Fibroblast of peridontal ligament (primary cell): Measurements from ENCODE around the gene METTL14.

Experiments
- DNase-seq: peaks from one replicate; pipeline ENCODE4 v3.0.0-alpha.2; 2010; ENCODE audit errors: extremely low read depth

METTL14 gene

GRCh38 chr4:118734491-118735205, 49.5 kb downstream of the METTL14 start:
- peak; percentile 33 for DNase-seq

GRCh38 chr4:118736900-118737299, 51.7 kb downstream of the METTL14 start:
- DNase-seq = no peak

DNA sequence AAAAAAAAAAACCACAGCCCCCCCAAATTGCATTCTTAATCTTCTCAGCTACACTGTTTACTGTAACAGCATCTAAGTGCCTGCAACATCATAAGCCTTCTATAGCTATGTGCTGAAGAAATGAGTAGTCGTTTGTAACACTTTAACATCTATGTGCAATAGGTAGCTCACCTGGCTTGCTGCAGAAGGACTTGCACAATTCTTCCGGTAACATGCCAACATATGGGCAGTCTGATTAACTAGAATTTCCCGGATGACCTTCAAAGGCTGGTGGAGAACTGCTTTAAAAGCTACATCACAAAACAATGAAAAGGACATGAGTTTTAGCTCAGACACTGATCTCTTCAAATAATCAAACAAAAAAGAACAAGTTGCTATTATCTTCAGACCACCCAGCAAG, 52.9 kb downstream of the METTL14 start:
- no peak for DNase-seq

DNA sequence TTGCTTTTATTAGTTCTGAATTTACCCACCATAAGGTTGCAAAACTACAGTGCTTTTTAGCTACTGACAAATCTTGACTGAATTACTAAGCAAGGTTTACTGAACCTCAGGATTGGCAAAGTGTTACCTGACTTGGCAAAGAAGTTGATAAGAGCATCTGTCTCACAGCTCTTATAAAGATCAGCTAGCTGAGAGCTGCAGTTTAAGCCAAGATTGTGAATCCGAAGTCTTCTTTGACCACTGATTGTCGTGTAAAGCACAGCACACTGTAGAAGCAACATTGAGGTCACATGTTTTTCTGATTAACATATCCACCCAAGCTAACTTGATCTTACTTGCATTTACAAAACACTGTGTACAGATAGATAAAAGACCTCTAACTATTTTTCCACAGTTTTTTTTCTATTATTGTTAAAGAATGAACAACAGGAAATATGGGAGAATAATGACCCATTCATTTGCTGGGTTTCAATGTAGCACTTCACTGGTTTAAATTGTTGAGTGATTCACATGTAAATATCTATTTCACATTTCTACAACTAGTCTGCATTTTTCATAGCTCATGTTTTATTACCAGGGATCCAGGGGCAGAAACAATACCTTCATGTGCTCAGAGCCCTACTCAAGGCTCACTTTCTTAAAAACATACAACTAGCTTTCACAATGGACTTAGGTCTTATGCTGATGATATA, 54.0 kb downstream of the METTL14 start:
- DNase-seq = peak; percentile 67

DNA sequence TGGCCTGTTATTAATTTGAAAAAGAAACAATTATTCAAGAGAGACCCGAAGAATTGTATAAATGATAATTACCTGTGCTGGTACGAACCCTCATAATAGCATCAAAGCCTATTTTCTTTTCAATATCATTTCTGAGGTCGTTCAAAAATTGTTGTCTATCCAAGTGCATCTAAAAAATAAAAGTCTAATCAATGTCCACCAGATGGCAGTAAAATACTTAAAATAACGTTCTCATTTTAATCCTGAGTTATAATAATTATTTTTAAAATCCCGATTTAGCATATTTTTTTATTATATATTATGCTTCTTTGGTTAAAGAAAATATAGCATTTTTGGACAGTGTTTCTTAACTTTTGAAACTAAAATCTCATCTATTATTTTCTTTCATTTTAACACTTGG, 55.7 kb downstream of the METTL14 start:
- peak; percentile 69 for DNase-seq

DNA sequence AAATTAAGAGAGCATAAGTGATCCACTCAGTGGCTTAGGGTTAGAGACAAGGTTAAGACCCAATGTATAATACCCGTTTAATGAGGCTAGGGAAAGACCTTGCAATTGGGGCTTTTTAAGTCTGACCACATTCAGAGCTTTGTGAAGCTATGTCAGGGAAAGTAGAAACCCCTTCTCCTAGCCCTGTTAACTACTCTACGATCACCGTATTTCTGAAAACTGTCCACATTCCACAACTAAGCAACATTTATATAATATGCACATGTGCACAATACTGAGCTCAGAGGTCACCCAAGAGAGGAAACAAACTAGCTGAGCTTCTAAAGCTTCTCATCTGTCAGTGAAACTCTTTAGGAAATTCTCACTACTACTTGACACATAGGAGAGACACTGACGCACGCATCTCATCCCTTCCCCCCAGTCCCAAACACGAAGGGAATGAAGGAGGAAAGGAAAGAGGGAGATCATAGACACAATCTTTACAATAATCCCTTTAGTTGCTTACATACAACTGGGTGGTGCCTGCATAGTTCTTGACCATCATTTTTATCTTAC, 56.2 kb downstream of the METTL14 start:
- peak; percentile 57 for DNase-seq

DNA sequence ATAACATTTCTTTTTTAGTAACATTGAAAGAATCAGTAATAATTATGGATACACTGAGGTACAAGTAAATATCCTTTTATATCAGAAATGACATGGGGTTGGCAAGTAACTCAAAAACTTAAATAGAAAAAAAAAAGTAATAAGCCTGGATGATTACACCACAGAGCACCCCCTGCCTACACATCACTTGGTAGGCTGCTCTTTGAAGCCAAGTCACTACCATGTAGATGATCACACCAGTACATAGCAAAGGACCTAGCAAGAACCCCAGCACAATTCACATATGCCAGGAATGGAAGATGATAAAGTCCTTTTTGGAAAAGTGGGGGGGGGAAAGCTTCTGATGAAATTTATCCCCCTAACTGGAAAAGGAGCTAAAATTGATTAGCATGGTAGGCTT, 56.9 kb downstream of the METTL14 start:
- no peak for DNase-seq

- DNase-seq = no peak
Measured at GRCh38 chr4:118743867-118744266, 58.7 kb downstream of the METTL14 start.

- peak; percentile 44 for DNase-seq
Measured at GRCh38 chr4:118745357-118745756, 60.2 kb downstream of the METTL14 start.

GRCh38 chr4:118746251-118746919, 61.2 kb downstream of the METTL14 start:
- no peak for DNase-seq

DNA sequence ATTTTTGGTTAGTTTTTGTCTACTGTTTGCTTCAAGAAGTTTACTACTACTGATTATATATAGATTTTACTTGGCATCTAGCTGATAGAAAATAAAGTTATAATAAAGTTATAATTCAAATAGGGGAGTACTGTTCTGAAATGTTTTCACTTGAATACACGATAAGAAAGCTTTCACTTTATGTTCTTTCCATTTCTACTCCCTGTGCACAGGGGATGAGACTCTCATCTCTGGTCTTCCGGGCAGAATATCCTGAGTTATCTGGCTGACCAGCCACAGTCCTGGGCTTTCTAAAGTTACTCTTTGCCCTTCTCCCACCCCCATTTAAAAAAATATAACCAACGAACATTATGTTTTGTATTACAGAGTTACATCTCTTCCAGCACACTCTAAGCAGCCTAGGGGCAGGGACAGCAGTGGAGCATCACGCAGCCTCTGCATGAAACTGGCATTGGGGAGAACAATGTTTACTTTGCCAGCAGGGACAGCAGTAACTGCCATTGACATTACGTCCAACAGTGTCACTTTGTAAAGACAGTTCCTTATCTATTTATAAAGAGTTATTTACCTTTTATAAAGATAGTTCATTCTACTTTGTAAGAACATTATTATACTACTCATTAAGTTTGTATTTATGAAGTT, 64.3 kb downstream of the METTL14 start:
- no peak for DNase-seq

DNA sequence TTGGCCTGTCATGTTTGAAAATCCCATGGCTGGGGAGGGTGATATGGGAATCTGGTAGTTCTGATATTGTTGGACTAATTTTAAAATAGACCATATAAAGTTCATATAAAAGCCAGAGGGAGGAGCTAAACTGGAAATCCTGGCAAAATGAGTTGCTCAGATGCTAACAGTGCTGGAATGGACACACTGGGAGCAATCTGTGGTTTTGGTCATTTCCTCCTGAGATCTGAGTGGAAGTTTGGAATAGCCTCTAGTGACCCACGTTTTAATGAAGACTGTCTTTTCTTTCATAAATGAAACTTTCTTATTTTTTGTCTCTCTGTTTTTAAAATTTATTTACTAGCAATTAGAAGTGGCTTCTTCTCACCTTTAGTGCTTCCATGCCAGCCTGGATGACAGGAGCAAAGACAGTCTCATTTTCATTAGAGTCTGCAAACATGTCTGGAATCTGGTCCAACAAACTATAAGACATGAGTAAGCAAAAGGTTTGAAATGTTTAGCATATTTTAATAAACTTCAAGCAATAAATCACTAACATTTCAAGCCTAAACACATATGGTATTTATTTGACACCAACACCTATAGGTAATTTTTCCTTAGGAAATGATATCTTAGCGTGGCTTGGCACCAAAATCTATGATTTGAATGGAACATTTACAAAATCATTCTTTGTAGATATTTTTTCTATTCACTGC, 66.6 kb downstream of the METTL14 start:
- DNase-seq = peak; percentile 88

DNA sequence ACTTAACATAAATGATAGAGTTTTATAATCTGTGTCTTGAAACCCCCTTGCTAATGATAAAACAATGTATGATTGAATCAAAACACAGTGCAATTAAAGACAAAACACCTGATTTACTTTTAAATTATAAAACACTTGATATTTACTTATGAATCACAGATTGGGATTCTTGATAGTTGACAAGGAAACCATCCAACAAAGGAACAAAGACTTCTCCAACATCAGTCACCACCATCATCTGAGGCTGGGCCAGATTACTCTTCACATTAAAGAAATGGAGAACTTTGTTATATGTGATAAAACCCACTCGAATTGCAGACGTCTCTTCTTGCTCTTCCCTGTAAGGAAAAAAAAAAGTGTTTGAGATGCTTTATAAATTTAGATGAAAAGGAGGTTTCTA, 67.4 kb downstream of the METTL14 start:
- no peak for DNase-seq

- no peak for DNase-seq
Measured at GRCh38 chr4:118753096-118753495, 67.9 kb downstream of the METTL14 start.

DNA sequence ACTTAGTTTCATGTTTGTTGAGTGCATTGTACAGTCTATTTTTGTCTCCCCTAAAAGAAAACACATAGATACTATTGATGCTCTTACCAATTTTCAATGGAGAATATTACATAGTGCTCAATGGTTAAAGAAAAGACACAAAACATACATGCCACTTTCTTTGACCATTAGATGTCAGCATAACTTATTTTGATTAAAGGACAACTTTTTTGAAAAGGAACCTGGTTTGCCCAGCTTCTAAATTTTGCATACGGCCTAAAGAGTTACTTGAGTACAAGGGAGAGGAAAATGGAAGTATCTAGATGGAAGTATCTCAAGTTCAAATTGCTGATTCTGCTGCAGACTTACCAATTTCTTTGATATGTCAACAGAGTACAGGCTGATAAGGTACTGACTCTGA, 68.5 kb downstream of the METTL14 start:
- DNase-seq = no peak

DNA sequence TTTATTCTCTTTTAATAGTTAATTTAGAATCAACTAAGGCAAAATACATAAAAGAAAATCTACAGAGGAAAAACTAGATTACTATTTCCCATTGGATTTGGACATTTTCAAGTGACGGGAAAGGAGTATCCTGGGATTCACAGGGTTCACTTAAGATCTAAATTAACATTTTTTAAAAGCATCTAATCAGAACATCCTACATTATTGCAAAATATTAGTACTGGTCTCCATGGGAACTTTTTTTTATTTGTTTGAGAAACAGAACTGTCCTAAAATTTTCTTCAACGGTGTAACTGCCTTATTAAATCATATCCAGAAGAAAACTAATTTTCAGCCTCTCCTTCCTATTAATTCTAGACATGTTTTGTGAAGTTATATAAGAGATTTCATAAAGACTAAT, 69.7 kb downstream of the METTL14 start:
- no peak for DNase-seq

GRCh38 chr4:118755438-118756226, 70.4 kb downstream of the METTL14 start:
- DNase-seq = no peak

DNA sequence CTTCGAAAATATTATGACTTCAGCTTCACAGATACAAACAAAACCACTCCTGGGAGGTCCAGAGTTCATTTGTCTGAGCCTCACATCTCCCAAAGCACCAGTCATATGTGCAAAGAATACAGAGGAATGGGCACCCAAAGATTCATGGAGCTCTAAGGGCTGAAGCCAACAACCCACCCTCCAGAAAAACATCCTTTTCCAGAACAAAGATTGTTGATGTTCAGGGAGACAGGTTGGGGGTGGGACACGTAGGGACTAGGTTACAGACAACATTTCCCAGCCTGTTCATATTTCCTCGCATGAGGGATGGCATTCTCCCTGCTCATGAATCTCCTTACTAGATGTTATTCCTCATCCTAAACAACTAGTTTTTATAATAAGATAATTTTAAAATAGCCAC, 71.2 kb downstream of the METTL14 start:
- no peak for DNase-seq

- no peak for DNase-seq
Measured at GRCh38 chr4:118756958-118757357, 71.8 kb downstream of the METTL14 start.

DNA sequence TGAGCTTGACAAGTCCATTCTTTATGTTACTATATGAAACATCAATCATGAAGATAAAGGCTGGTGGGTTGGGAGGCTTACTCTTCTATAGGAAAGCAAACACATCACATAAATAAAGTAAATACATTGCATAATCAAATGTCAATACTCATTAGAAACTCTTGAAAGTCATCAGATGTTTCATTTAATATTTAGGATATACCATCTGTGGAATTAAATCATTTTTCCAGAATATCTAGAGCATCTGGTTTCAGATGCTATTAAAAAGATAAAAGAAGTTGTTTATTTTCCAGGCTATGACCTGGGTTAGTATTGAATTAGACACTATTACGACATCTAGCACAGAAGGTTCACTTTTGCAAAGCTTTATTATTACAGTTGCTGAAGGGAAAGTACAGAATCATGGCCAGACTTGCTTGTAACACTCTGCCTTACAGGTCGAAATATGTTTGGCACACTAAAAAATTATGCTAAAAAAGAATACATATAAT, 72.6 kb downstream of the METTL14 start:
- DNase-seq = peak; percentile 66

DNA sequence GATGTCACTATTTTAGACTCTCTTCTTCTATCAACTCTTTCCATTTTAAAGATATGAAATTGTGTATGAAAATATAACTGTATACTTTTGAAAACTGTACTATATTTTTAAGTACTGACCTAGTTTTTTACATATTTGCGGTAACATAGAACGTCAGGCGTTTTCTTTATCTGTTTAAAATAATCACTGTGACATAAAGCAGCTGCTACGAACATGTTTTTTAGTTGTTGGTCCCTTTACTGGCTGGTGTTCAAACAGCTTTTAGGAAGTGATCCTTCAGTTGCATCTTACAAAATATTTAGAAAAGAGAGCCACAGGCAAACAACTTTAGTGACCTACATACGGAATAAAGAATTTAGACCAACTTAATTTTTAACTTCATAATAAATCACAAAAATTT, 73.1 kb downstream of the METTL14 start:
- peak; percentile 65 for DNase-seq
